ENCODE results near the gene MDK. TPM values are rescaled to one million over a fixed set of nuclear protein-coding genes. Genes with fewer than 3 reads are reported as not detected.

Gene MDK
- total and polyA plus RNA-seq, 2 of the 13 experiments (the other 11 are each of a cell fraction or from before 2014, with no cell fraction given), result 312 to 407 TPM

GRCh38 chr11:46347637-46348311 is 33.7 kb upstream of the MDK start (continued):
- TF ChIP-seq, protein P1, sequence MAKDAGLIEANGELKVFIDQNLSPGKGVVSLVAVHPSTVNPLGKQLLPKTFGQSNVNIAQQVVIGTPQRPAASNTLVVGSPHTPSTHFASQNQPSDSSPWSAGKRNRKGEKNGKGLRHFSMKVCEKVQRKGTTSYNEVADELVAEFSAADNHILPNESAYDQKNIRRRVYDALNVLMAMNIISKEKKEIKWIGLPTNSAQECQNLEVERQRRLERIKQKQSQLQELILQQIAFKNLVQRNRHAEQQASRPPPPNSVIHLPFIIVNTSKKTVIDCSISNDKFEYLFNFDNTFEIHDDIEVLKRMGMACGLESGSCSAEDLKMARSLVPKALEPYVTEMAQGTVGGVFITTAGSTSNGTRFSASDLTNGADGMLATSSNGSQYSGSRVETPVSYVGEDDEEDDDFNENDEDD (CRISPR knock-in tag; IDR thresholded peaks at IDR 0.05; ENCODE audit: borderline replicate concordance), result no peak
- TF ChIP-seq ATF7 (IDR thresholded peaks at IDR 0.05) (no peak), ATF7 (CRISPR knock-in tag; IDR thresholded peaks at IDR 0.05) (no peak), ZNF343 (CRISPR knock-in tag; IDR thresholded peaks at IDR 0.05) (peak; percentile 100)

- intact Hi-C loops (cut with micrococcal nuclease; ENCODE audit: unreplicated experiment), result no loop called here
- TF ChIP-seq ZNF138 (CRISPR knock-in tag; IDR thresholded peaks at IDR 0.05; ENCODE audit: low read depth) (0 out of 2 replicates have a peak, but pooled peaks have one; percentile 6), NRL (CRISPR knock-in tag; IDR thresholded peaks at IDR 0.05; ENCODE audit: borderline replicate concordance) (0 out of 2 replicates have a peak, but pooled peaks have one; percentile 12), ZNF572 (CRISPR knock-in tag; IDR thresholded peaks at IDR 0.05) (0 out of 2 replicates have a peak, but pooled peaks have one; percentile 44), RERE (CRISPR knock-in tag; IDR thresholded peaks at IDR 0.05; ENCODE audit: low read depth) (no peak), RFXAP (CRISPR knock-in tag; IDR thresholded peaks at IDR 0.05; ENCODE audit: borderline replicate concordance) (no peak), ZNF329 (CRISPR knock-in tag; IDR thresholded peaks at IDR 0.05; ENCODE audit: low read depth) (no peak), MAZ (IDR thresholded peaks at IDR 0.05; ENCODE audit: borderline replicate concordance, low read depth, low read length) (no peak), MAZ (CRISPR knock-in tag; IDR thresholded peaks at IDR 0.05; ENCODE audit: low read depth) (0 out of 2 replicates have a peak, but pooled peaks have one; percentile 21)
These were observed 32.7 kb upstream of the MDK start for GRCh38 chr11:46348566-46349401.

More at GRCh38 chr11:46348566-46349401, 32.7 kb upstream of the MDK start:
- H3K4me2 ChIP-seq (ENCODE audit: low read depth, low read length), result peak overlapping the region; percentile 94
- H3K9ac ChIP-seq (ENCODE audit: insufficient read depth, low read depth, low read length), result peak overlapping the region; percentile 73
- ATAC-seq, result peak; percentile 17
- H2AFZ ChIP-seq (ENCODE audit: low read length), result no peak overlapping the region
- CTCF ChIA-PET (ENCODE audit: low intra/inter-chr PET ratio, low total read pairs), result no interaction called here
- peaks cover 0 to 9% of the 10 kb centered on the region in 2 experiments; a peak in 3 of 5 replicates for H3K27me3 ChIP-seq (ENCODE audit: control insufficient read depth in 1 of 2, insufficient read depth in 2 of 2, low read length in 2 of 2)
- H4K20me1 ChIP-seq (ENCODE audit: insufficient read depth, low read length), result no peaks in the 10 kb centered on the region
- H3K36me3 ChIP-seq (replicated peaks in 1 of 2; ENCODE audit: control insufficient read depth in 1 of 2, insufficient read depth in 2 of 2, low read length in 2 of 2), result 0 out of 5 replicates have a peak, but pooled peaks cover 0 to 4% of the 10 kb centered on the region in 2 experiments
- BruUV-seq (replicated peaks), result no TSS peak
- peaks cover 10% of the 10 kb centered on the region for H3K79me2 ChIP-seq (ENCODE audit: insufficient read depth, low read length)
- H3K9me3 ChIP-seq (ENCODE audit: low read length), result no peaks in the 10 kb centered on the region
- FAIRE-seq, result no peak
- POLR2A ChIA-PET, result interaction anchor here (1.4 to 1.9 kb wide), 2 partner anchors 31 to 106 kb away, joined by 4 to 5 read pairs; no protein-coding TSS in a partner anchor
- in situ Hi-C loops (cut with HindIII; ENCODE audit: extremely low pct_ligation_motif_present, low pct_unique_long_range_greater_than_20kb), result no loop called here
- H3K27ac ChIP-seq (ENCODE audit: extremely low read length, insufficient read depth, low read length), result no peak overlapping the region
- H3K4me1 ChIP-seq (ENCODE audit: insufficient read depth, low read length), result peaks cover 60% of the 10 kb centered on the region
- peak overlapping the region; percentile 73 to 99 (median 88); a peak in 5 of 6 replicates for H3K4me3 ChIP-seq (replicated peaks in 1 of 3; ENCODE audit: insufficient read depth in 1 of 3, low read depth in 2 of 3, low read length in 3 of 3)
- no peak for DNase-seq (ENCODE audit: low spot score)
- WGBS (ENCODE audit: low lambda C conversion rate), result 77% methylated on average over 10 of the region's 18 CpGs

All from HepG2 (cell line).